Rectal smooth muscle tissue (tissue), 1 donor: ENCODE results near the gene PPARA.

Experiments
- H3K27ac ChIP-seq: one replicate; pipeline ENCODE4 v1.7.0; 2013; ENCODE audit warnings: low read depth, low read length, inconsistent platforms
- H3K27me3 ChIP-seq: one replicate; pipeline ENCODE4 v1.7.0; 2013; ENCODE audit warnings: low read length; ENCODE audit not compliant: control insufficient read depth, insufficient read depth
- H3K36me3 ChIP-seq: one replicate; pipeline ENCODE4 v1.7.0; 2013; ENCODE audit warnings: low read length; ENCODE audit not compliant: control insufficient read depth, insufficient read depth
- H3K4me1 ChIP-seq: one replicate; pipeline ENCODE4 v1.7.0; 2013; ENCODE audit warnings: low read length; ENCODE audit not compliant: control insufficient read depth, insufficient read depth
- H3K4me3 ChIP-seq: one replicate; pipeline ENCODE4 v1.7.0; 2013; ENCODE audit warnings: low read length
- H3K9ac ChIP-seq: one replicate; pipeline ENCODE4 v1.7.0; 2013; ENCODE audit warnings: low read length

The PPARA gene

DNA sequence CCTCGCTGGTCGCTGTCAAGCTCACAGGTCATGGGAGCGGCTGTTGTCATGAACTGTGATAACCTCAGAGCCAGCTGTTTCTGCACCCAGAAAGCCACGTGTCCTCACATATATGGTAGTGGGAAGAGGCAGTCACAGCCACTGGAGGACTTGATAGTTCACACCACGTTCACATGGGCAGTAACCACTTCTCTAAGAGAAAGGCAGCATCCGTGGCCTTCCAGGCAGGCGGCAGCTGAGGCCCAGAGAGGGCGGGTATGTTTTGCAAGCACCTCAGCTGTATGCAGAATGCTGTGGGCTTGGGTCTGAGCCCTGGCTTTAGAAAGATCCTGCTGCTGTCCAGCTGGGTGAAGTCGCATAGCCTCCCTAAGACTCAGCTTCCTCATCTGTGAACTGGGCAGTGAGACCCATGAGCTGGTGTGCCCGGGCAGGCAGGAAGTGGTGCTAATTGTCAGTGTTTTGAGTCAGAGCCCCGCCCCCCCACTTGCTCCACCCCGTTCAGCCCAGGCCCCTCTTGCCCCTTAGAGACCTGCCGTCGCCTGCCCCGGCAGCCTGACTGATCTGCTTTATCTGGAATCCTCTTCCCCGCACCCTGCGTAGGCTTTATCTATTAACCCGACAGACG, 130.8 kb downstream of the PPARA start:
- H3K9ac ChIP-seq, result no peak overlapping the region
- H3K4me3 ChIP-seq, result no peak overlapping the region
- H3K36me3 ChIP-seq, result peaks cover 62% of the 10 kb centered on the region
- H3K4me1 ChIP-seq, result no peaks in the 10 kb centered on the region
- H3K27me3 ChIP-seq, result no peaks in the 10 kb centered on the region
- H3K27ac ChIP-seq, result no peak overlapping the region

GRCh38 chr22:46281866-46282678, 131.7 kb downstream of the PPARA start:
- Histone ChIP-seq H3K4me3 (no peak overlapping the region), H3K9ac (no peak overlapping the region), H3K4me1 (no peaks in the 10 kb centered on the region), H3K27ac (no peak overlapping the region), H3K27me3 (no peaks in the 10 kb centered on the region), H3K36me3 (peaks cover 60% of the 10 kb centered on the region)

GRCh38 chr22:46286006-46286405, 135.7 kb downstream of the PPARA start:
- Histone ChIP-seq H3K9ac (no peak overlapping the region), H3K27ac (no peak overlapping the region), H3K4me3 (no peak overlapping the region), H3K4me1 (no peaks in the 10 kb centered on the region), H3K36me3 (peaks cover 50% of the 10 kb centered on the region), H3K27me3 (no peaks in the 10 kb centered on the region)

GRCh38 chr22:46286941-46287872, 136.9 kb downstream of the PPARA start:
- Histone ChIP-seq H3K4me1 (no peaks in the 10 kb centered on the region), H3K36me3 (peaks cover 40% of the 10 kb centered on the region), H3K27ac (no peak overlapping the region), H3K4me3 (no peak overlapping the region), H3K27me3 (no peaks in the 10 kb centered on the region), H3K9ac (no peak overlapping the region)

DNA sequence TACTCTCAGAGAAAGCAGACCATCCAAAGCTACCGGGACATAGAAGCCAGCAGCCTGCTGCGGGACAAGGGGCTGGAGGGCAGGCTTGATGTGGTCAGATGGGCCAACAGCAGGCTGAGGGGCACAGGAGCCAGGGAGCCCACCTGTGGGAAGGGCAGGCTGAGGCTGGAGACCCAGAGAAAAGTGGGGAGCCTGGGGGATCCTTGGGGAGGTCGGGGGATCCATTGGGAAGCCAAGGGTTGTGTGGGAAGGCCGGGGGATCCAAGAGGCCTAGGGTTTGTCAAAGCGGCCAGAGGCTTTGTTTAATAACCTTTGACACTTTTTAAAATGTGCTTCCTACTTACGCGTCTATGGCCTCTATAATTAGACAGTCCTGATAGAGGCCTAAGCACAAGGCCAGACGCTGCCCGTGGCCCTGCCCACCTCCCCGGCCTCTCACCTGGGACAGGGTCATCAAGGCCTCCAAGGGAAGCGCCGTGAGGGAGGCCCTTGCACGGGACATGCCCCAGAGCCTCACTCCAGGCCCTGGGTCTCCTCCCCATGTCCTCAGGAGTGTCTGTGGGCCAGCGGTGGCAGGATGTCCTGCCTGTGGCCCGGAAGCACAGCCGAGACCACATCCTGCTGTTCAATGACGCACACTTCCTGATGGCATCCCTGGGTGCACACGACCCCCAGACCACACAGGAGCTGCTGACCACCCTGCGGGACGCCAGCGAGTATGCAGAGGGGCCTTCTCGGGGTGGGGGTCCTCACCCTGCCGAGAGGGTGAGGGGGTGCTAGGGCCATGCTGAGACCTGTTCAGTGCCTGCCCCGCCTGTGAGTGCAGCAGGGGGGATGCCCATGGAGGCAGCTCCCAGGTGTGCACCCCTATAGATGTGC, 137.8 kb downstream of the PPARA start:
- H3K9ac ChIP-seq, result no peak overlapping the region
- H3K4me1 ChIP-seq, result no peaks in the 10 kb centered on the region
- peaks cover 42% of the 10 kb centered on the region for H3K36me3 ChIP-seq
- no peaks in the 10 kb centered on the region for H3K27me3 ChIP-seq
- H3K4me3 ChIP-seq, result no peak overlapping the region
- H3K27ac ChIP-seq, result no peak overlapping the region

DNA sequence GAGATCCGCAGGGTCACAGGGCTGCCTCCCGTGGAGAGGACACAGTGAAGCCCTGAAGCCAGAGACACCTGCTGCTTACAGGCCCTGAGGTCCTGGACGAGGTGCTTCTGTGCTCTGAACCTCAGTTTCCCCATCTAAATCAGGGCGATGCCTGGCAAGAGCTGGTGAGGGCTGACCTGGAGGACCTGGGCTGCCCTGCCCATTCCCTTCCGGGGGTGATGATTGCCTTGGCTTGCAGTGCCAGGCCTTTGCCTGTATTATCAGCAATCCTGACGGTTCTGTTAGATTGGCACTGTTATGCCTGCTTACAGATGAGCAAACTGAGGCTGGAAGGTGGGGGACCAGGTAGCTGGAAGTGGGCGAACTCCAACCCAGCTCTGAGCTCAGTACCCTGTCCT, 138.5 kb downstream of the PPARA start:
- no peaks in the 10 kb centered on the region for H3K4me1 ChIP-seq
- H3K36me3 ChIP-seq, result peaks cover 38% of the 10 kb centered on the region
- H3K27me3 ChIP-seq, result no peaks in the 10 kb centered on the region
- no peak overlapping the region for H3K9ac ChIP-seq
- H3K27ac ChIP-seq, result no peak overlapping the region
- no peak overlapping the region for H3K4me3 ChIP-seq

- Histone ChIP-seq H3K4me3 (no peak overlapping the region), H3K36me3 (peaks cover 33% of the 10 kb centered on the region), H3K27ac (no peak overlapping the region), H3K27me3 (no peaks in the 10 kb centered on the region), H3K4me1 (no peaks in the 10 kb centered on the region), H3K9ac (no peak overlapping the region)
Observed at GRCh38 chr22:46289244-46289891, 139.0 kb downstream of the PPARA start.

DNA sequence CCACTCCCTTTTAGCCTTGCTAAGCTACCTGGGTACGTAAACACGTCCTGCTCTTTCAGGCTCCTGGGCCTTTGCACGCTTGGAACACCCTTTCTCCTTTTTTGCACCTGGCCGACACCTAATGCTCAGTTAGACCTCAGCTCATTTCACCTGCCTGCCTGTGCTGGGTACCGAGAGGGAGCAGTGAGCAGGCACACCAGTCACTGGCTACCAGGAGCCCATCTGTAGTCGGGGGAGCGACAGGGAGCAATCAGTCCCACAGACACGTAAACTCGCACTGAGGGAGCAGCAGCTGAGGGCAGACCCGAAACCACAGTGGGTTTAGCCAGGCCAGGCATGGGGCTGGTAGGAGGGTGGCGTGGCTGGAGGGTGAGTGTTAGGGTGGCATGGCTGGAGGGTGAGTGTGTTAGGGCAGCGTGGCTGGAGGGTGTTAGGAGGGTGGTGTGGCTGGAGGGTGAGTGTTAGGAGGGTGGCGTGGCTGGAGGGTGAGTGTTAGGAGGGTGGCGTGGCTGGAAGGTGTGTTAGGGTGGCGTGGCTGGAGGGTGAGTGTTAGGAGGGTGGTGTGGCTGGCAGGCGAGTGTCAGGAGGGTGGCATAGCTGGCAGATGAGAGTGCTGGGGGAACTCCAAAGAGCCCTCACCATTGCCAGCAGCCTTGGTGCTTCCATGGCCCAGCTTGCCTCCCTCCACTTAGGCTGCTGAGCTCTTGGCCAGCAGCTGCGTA, 140.0 kb downstream of the PPARA start:
- H3K9ac ChIP-seq, result no peak overlapping the region
- no peaks in the 10 kb centered on the region for H3K27me3 ChIP-seq
- no peak overlapping the region for H3K4me3 ChIP-seq
- no peaks in the 10 kb centered on the region for H3K4me1 ChIP-seq
- peaks cover 28% of the 10 kb centered on the region for H3K36me3 ChIP-seq
- H3K27ac ChIP-seq, result no peak overlapping the region

GRCh38 chr22:46290843-46291785, 140.8 kb downstream of the PPARA start:
- Histone ChIP-seq H3K27me3 (no peaks in the 10 kb centered on the region), H3K27ac (no peak overlapping the region), H3K9ac (no peak overlapping the region), H3K4me3 (no peak overlapping the region), H3K4me1 (peaks cover 3% of the 10 kb centered on the region), H3K36me3 (peaks cover 27% of the 10 kb centered on the region)

GRCh38 chr22:46292173-46292572, 141.8 kb downstream of the PPARA start:
- no peaks in the 10 kb centered on the region for H3K27me3 ChIP-seq
- peaks cover 5% of the 10 kb centered on the region for H3K4me1 ChIP-seq
- H3K27ac ChIP-seq, result no peak overlapping the region
- H3K36me3 ChIP-seq, result peaks cover 27% of the 10 kb centered on the region
- no peak overlapping the region for H3K4me3 ChIP-seq
- H3K9ac ChIP-seq, result no peak overlapping the region
